SK-N-DZ (cell line): Measurements from ENCODE around the gene C1orf141. TPM values are rescaled to one million over a fixed set of nuclear protein-coding genes. Genes with fewer than 3 reads are reported as not detected.
A peak's percentile ranks its signal among the peaks of the same experiment; 100 is the strongest.
"Not testable (repeated sequence)": the region's sequence is repeated elsewhere in the genome, so short reads cannot be mapped to it uniquely, and the experiment has no call there.

Source experiments
- DNase-seq: peaks from one replicate; pipeline ENCODE4 v3.0.0-alpha.2; 2015; ENCODE audit warnings: low spot score
- polyA plus RNA-seq, 2 experiments: library from polyadenylated mRNA; depleted of rRNA; stranded (reverse); fragments of >200 nt; gene quantifications; 2 replicates each; pipeline ENCODE4 v1.2.3, GENCODE V29; 2014

The C1orf141 gene
- not detected in 2 replicates for polyA plus RNA-seq (2014; cell fraction: cytosol; rRNA removed)
- polyA plus RNA-seq (2014; cell fraction: nucleus; rRNA removed), result not detected in 2 replicates

DNA sequence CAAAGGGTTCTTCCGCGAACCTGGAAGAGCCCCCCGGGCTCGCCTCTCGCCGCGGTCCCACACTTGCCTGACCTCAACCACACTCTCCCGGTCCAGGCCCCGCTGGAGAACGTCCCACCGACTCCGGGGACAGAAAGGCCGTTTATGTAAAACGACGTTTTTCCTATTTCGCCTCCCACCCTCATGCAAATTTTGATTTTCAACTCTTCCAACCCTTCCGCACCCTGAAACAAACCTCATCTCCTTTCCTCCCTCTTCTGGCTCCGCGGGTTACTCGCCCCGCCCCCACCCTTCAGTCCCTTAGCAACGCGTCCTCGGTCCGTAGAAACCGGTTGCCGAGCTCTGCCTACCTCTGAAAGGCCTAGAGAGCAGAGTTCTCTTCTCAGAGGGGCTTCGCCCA, at the start of gene C1orf141:
Gene C1orf141 (minus strand): TSS at position 276 of the 400 bp plus-strand sequence. CDS start 7,730 bp downstream, outside the sequence.
- no peak for DNase-seq

DNA sequence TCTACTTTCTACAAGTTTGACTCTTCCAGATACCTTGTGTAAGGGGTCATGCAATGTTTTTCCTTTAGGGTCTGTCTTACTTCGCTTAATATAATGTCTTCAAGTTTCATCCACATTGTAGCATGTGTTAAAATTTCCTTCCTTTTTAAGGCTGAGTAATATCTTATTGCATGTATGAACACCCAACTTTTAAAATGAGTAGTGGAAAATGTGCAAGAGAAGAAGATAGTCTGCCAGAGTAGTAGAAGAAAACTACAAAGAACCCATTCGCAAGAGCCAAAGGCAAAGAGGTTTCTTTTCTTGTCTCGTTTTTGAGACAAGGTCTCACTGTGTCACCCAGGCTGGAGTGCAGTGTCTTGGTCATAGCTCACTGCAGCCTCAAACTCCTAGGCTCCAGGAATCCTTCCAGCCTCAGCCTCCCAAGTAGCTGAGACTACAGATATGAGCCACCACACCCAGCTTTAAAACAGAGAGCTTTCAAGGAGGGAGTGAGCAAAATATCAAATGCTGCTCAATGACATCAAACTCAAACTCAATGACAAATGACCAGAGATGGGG, 40.8 kb upstream of the C1orf141 start:
- no peak for DNase-seq

- no peak for DNase-seq
These were observed 40.0 kb upstream of the C1orf141 start for GRCh38 chr1:67174716-67175284.

DNA sequence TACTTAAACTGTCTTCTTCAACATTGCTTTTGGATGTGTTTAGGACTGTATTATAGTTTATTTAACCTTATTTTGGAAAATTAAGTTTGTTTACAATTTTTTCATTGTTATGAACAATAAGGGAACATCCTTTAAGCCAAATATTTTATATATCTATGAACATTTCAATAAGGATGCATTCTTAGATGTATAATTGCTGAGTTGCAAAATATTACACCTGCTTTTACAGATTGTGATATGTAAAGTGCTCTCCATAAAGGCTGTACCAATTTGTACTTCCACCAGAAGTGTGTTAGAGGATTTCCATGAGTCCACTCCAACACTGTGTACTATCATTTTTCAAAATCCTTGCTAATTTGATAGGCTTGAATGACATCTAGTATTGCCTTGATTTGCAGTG, 39.2 kb upstream of the C1orf141 start:
- no peak for DNase-seq

DNA sequence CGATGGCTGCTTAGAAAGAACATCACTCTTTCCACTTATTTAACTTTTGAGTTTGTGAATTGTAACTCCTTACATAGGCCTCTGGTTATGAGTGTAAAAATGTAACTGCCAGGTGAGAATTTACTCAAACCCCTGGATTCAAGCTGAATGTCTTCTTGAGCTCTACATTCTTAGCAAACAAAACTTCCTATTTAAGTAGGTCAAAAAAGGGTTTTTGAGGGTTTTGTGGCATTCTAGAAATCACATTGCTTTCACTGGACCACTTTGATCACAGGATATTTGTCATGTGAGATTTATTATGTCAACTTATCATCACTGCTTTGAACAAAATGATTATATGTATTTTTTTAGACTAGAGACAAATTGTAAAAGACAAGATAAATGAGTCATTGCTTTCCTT, 37.2 kb upstream of the C1orf141 start:
- DNase-seq, result no peak

DNA sequence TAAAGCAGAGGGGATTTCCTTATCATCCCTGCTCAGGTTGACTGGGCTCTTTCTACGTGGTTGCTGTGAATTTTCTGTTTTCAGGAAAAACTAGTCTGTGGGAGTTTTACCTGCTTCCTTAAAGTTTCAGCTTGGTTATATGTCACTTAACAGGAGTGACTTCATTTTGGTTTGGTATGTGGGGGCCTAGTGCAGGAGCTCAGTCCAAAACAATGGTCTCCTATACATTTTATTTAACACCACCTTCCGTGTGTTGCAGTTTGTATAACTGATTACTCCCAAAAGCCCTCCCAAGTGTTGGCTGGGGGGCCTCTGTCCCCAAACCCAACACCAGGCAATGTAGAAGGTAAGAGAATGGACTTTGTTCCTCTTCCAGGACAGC, 36.8 kb upstream of the C1orf141 start:
- DNase-seq, result no peak

DNA sequence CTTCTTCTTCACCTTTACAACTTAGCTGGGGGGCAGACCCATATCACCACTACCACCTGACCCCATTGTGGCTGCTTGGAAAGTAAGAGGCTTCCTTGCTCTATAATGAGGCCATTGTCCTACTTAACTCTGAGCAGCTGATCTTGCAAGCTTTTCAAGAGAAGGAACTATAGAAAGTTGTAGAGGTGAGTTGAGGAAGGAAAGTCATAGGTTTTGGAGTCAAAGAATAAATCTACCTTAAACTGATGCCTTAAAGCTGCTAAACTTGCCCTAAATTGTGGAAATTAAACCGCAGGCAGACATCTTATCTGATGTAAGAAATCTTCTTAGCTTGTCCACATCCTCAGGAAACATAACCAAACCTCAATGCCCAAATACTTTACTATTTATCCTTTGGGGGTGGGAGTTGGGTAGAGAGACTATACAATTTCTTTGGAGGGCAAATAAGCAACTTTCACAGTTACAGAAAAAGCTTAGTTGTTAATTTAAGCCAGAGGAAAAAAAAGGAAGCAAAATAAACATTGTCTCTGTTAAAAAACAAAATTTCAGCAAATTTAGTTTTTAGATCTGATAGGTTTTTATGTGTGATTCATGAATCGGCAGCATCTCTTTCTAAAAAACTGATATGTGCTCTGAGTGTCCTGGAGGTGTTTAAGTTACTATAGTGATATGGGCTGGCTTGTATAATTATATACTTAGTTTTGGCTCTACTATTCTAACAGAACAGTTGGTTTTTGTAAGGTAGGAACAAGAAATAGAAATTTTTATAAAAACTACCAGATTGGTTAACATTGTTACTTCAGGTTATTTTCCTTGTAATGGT, 36.2 kb upstream of the C1orf141 start:
- no peak for DNase-seq

- no peak for DNase-seq
These were observed 35.2 kb upstream of the C1orf141 start for GRCh38 chr1:67169932-67170331.

DNA sequence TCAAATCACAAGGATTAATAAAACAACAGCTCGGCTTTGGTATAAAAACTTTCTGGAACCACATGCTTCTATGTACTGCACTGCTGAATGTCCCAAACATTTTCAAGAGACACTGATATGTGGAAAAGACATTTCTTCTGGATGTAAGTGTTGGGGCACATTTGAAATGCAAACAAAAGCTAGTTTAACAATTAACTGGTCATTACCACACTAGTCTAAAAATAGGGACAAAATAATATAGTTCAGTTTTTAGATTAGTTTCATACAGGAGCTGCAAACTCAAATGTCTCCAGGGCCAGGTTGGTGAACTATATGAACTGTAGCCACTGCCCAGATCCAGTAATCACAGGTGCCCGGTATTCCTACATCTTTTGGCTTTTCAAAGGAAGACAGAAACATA, 34.7 kb upstream of the C1orf141 start:
- DNase-seq, result no peak

GRCh38 chr1:67166196-67166595, 31.4 kb upstream of the C1orf141 start, which contains the start of gene IL23R:
Gene IL23R (plus strand): TSS chr1:67166454. CDS start chr1:67168121, 1,667 bp downstream.
- no peak for DNase-seq

DNA sequence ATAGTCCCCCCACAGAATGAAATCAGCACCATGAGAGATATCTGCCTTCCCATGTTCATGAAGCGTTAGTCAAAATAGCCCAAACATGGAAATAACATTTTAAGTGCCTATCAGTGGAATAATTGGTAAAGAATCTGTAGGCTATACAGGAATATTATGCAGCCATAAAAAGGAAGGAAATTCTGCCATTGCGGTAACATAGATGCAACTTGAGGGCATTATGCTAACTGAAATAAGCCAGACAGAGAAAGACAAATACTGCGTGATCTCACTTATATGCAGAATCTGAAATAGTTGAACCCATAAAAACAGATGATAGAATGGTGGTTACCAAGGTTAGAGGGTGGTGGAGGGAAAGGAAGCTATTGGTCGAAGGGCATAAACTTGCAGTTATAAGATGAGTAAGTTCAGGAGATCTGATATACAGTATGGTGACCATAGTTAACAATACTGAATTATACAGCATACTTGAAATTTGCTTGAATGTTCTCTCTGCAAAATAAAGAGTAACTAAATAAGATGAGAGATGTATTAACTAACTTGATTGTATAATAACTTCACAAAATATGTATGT, 30.8 kb upstream of the C1orf141 start:
- no peak for DNase-seq

- DNase-seq, result no peak
These were observed 28.2 kb upstream of the C1orf141 start for GRCh38 chr1:67162954-67163353.

- no peak for DNase-seq
These were observed 24.5 kb upstream of the C1orf141 start for GRCh38 chr1:67159233-67159632.

- DNase-seq, result no peak
These were observed 23.6 kb upstream of the C1orf141 start for GRCh38 chr1:67158401-67158800.

GRCh38 chr1:67150931-67151330, 16.2 kb upstream of the C1orf141 start:
- no peak for DNase-seq

DNA sequence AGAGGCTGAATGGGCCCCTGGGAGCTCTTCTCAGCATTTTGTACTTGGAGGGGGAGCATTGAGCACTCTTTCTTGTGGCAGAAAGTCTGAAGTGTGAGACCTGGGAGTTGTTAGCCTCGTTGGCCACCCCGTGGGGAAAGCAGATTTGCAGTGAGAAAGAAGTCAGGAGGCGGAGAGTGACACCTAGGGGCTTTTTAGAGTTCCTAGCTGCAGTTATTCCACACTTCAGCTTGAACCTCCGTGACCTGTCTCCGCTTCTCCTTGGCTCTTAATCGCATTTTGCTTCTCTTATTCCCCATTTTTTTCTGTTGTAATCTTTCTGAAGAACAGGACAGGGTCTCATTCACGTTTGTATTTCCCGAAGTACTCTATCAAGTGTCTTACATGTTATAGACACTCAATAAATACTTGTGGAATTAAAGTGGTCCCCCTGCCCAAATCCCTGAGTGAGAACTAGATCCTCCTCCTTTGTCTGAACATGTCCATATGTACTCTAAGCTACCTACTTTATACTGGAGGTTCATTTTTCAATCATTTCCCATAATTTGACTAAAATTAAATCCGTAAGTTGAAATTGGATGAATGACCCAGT, 14.5 kb upstream of the C1orf141 start:
- DNase-seq, result peak; percentile 66

DNA sequence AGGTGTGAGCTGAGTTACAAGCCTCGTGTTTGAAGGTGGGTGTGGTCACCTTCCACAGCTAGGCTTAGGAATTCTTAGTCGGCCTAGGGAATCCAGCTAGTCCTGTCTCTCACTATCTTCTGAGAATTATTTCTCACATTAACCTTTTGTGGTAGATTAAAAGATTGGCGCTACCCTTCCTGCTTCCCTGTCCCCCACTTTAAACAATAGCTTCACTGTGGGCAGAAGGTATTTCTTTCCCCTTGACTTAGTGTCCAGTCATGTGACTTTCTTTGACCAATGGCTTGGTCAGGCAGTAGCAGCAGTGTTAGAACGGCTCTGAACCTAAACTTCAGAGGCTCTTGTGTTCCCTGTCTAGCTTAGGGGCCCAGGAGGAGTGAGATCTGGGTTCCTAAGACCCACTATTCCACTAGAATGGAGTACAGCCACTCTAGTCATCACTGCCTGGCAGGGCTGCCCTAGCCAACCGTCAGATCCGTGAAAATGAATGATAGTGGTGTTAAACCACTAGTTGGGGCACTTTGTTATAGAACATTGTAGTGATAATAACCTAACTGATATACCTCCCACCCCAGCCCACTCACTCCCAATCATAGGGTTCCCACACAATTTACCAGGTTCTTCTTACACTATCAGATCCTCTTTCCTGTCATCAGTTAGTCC, 13.9 kb upstream of the C1orf141 start:
- DNase-seq, result no peak

DNA sequence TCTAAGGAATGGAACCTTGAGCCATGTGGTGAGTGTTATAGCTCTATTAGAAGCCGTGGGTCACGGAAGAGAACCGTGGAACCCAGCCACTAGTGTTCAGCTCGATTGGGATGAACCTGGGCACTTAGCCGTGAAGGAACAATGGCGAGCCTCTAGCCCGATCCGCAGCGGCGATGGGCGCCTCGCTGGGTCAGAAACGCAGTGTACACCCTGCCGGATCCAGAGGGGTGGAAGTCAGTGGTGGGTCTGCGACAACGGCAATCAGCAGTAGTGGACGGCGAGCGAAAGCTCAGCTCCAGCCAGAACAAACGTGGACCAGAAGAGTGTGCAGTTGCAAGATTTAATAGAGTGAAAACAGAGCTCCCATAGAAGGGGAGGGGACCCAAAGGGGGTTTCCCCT, 13.2 kb upstream of the C1orf141 start:
- not testable (repeated sequence) for DNase-seq

DNA sequence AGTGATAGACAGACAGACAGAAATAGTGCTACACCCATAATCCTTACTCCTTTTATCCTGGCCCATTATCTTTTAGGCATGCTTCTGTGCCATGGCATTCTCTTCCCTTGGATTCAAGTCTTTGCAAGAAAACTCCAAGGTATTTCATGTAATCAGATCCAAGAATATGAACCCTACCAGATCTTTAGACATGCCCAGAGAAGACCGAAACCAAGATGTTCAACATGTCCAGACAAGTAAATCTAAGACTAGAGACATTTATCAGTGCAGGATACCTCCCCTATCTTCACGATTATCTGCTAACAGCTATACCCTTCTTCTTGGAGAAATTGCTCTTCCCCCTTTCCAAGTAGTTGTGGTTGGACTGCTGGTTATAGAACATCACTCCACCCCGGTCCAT, 11.8 kb upstream of the C1orf141 start:
- no peak for DNase-seq

- no peak for DNase-seq
These were observed 11.3 kb upstream of the C1orf141 start for GRCh38 chr1:67146101-67146500.

DNA sequence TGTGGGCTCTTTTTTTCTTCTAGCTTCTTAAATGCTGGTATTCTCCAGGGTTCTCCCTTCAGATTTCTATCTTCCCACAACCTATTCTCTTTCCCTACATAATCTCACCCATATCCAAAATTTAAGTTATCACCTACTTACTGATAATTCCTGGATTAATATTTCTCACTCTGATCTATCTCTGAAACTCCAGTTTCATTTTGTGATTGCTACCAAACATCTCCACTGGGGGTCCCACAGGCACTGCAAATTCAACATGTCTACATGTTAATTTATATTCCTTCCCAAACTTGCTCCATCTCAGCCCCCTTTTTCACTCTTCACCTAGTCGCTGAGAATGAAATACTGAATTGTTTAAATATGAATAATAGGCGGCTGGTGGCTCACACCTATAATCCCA, 9.9 kb upstream of the C1orf141 start:
- DNase-seq, result no peak
